Natural killer cell (primary cell): ENCODE results near the gene RNPEP. TPM values are rescaled to one million over a fixed set of nuclear protein-coding genes. Genes with fewer than 3 reads are reported as not detected.
"Not testable (repeated sequence)": the region's sequence is repeated elsewhere in the genome, so short reads cannot be mapped to it uniquely, and the experiment has no call there.

Source experiments
- ATAC-seq, 3 donors: fragments of 150-1000 bp in 2 of 3; fragments of 200-7000 bp in 1 of 3; cut with Tn5 transposase; 1 replicate in 1 of 3; 2 replicates in 2 of 3; pipeline ENCODE4 v1.10.0; 2021; ENCODE audit warnings: mild to moderate bottlenecking in 2 of 3, moderate library complexity in 2 of 3
- DNase-seq, 2 donors: peaks; one replicate each; pipeline versions ENCODE4 v3.0.0 to v3.0.0-alpha.2; 2013 to 2021; ENCODE audit warnings: mixed read lengths in 1 of 2
- H3K27ac ChIP-seq: one replicate; pipeline ENCODE4 v1.5.1; 2013; ENCODE audit warnings: mild to moderate bottlenecking, low read length
- H3K27me3 ChIP-seq: one replicate; pipeline ENCODE4 v1.6.1; 2013; ENCODE audit warnings: low read length; ENCODE audit not compliant: control insufficient read depth, insufficient read depth
- H3K36me3 ChIP-seq: one replicate; pipeline ENCODE4 v1.6.1; 2013; ENCODE audit warnings: low read length; ENCODE audit not compliant: control insufficient read depth, insufficient read depth
- H3K4me1 ChIP-seq: one replicate; pipeline ENCODE4 v1.6.1; 2013; ENCODE audit warnings: low read length; ENCODE audit not compliant: control insufficient read depth, insufficient read depth
- H3K4me3 ChIP-seq: one replicate; pipeline ENCODE4 v1.5.1; 2013; ENCODE audit warnings: low read length
- H3K9me3 ChIP-seq: one replicate; pipeline ENCODE4 v1.6.1; 2013; ENCODE audit warnings: low read length; ENCODE audit not compliant: control insufficient read depth, insufficient read depth
- H3K27ac Mint-ChIP-seq, 2 donors: one replicate each; pipeline ENCODE4 v1.8.0; 2022; ENCODE audit warnings: mild to moderate bottlenecking in 2 of 2, mixed read lengths in 2 of 2, moderate library complexity in 1 of 2
- H3K27me3 Mint-ChIP-seq, 2 donors: one replicate each; pipeline ENCODE4 v1.8.0; 2022; ENCODE audit warnings: low read depth in 2 of 2, mixed read lengths in 2 of 2
- H3K36me3 Mint-ChIP-seq: one replicate; pipeline ENCODE4 v1.8.0; 2022; ENCODE audit warnings: mixed read lengths
- H3K4me1 Mint-ChIP-seq, 2 donors: one replicate each; pipeline ENCODE4 v1.8.0; 2022; ENCODE audit warnings: mixed read lengths in 2 of 2
- H3K4me3 Mint-ChIP-seq: one replicate; pipeline ENCODE4 v1.8.0; 2022; ENCODE audit warnings: mild to moderate bottlenecking, moderate library complexity, mixed read lengths
- H3K9me3 Mint-ChIP-seq, 2 donors: one replicate each; pipeline ENCODE4 v1.8.0; 2022; ENCODE audit warnings: mixed read lengths in 2 of 2
- CTCF ChIP-seq: fragments of 200-600 bp; IDR thresholded peaks from one replicate; pipeline ENCODE4 v1.8.0; 2022; ENCODE audit warnings: antibody characterized with exemption
- WGBS: methylation state at CpG from one replicate; pipeline ENCODE4 v1.1.7; 2013; ENCODE audit warnings: missing lambda C conversion rate; ENCODE audit not compliant: insufficient coverage; 5-methylcytosine and 5-hydroxymethylcytosine counted together
- intact Hi-C: fragments of 100-400 bp; cut with micrococcal nuclease; formaldehyde crosslinking; loops from one replicate; pipeline ENCODE4 v1.14.2; 2022
- total RNA-seq, 4 donors: library from RNA; stranded (reverse); fragments of 120-200 nt in 1 of 4; gene quantifications; one replicate each; pipeline versions ENCODE4 v1.2.3 to v1.2.4, GENCODE V29; 2013 to 2022

RNPEP gene
- total RNA-seq, 3 donors from 2014 or later (not counting 1 experiment from before 2014, with no cell fraction given) = 46.1 to 50.2 (median 47.9) TPM

- 96% methylated on average over 4 of the region's 7 CpGs for WGBS
- Mint-ChIP-seq H3K4me1 (no peaks in the 10 kb centered on the region), H3K36me3 (no peaks in the 10 kb centered on the region), H3K9me3 (no peaks in the 10 kb centered on the region), H3K4me3 (no peak overlapping the region), H3K27ac (no peak overlapping the region), H3K27me3 (no peaks in the 10 kb centered on the region)
- ATAC-seq = no peak
- no peak overlapping the region for H3K4me3 ChIP-seq
- no peaks in the 10 kb centered on the region for H3K27me3 ChIP-seq
- H3K9me3 ChIP-seq = no peaks in the 10 kb centered on the region
- no peak overlapping the region for H3K27ac ChIP-seq
- intact Hi-C loops = no loop called here
- TF ChIP-seq CTCF = no peak
- no peaks in the 10 kb centered on the region for H3K4me1 ChIP-seq
- no peak for DNase-seq
- no peaks in the 10 kb centered on the region for H3K36me3 ChIP-seq
Measured at GRCh38 chr1:202054094-202054493, 71.6 kb downstream of the RNPEP start.

GRCh38 chr1:202054673-202055072 lies 72.2 kb downstream of the RNPEP start:
- H3K27me3 ChIP-seq, H3K27ac ChIP-seq, H3K4me1 Mint-ChIP-seq, H3K27me3 Mint-ChIP-seq, H3K36me3 ChIP-seq, H3K9me3 Mint-ChIP-seq, H3K4me3 Mint-ChIP-seq, H3K36me3 Mint-ChIP-seq, H3K27ac Mint-ChIP-seq, intact Hi-C loops, H3K9me3 ChIP-seq, ATAC-seq, H3K4me1 ChIP-seq, DNase-seq, H3K4me3 ChIP-seq: not testable (repeated sequence)
- WGBS = 91% methylated on average over 4 of the region's 4 CpGs

Other genes starting within 250 kb of the RNPEP start
- gene IPO9, start 153.5 kb upstream of the RNPEP start, total RNA-seq = 10 to 100 TPM; 27.0 to 35.5 (median 34.6) TPM
- gene SHISA4, start 93.8 kb upstream of the RNPEP start, total RNA-seq = 1 to 10 TPM in 1 of 3 donors, under 1 TPM in 1, not detected in 1; 0.54 to 2.0 TPM
- not detected for gene LMOD1, start 36.1 kb upstream of the RNPEP start, total RNA-seq
- 10 to 100 TPM; 48.7 to 53.9 (median 51.8) TPM for gene TIMM17A, start 27.1 kb upstream of the RNPEP start, total RNA-seq
- gene ELF3, start 27.9 kb downstream of the RNPEP start, total RNA-seq = 1 to 10 TPM; 1.0 to 3.0 (median 2.0) TPM
- gene GPR37L1, start 140.3 kb downstream of the RNPEP start, total RNA-seq = not detected
- gene ARL8A, start 162.1 kb downstream of the RNPEP start, total RNA-seq = 100 to 1,000 TPM; 109 to 120 (median 109) TPM
- gene PTPN7, start 178.0 kb downstream of the RNPEP start, total RNA-seq = 100 to 1,000 TPM; 144 to 241 (median 196) TPM
- gene LGR6, start 211.2 kb downstream of the RNPEP start, total RNA-seq = 10 to 100 TPM; 58.3 to 65.2 (median 60.9) TPM